HG03520 (cell line): Measurements from ENCODE around the gene RBBP4.

Experiments
- ATAC-seq: cut with Tn5 transposase; IDR thresholded peaks from one replicate; pipeline ENCODE4 v1.9.1; 2021; ENCODE audit warnings: mild to moderate bottlenecking, moderate library complexity; ENCODE audit not compliant: unreplicated experiment

Gene RBBP4

GRCh38 chr1:32717503-32717902 lies 66.5 kb downstream of the RBBP4 start:
- no peak for ATAC-seq

GRCh38 chr1:32718036-32718435 lies 67.0 kb downstream of the RBBP4 start:
- ATAC-seq: no peak

GRCh38 chr1:32718527-32718926 lies 67.5 kb downstream of the RBBP4 start:
- ATAC-seq: no peak

GRCh38 chr1:32719681-32720275 lies 68.8 kb downstream of the RBBP4 start:
- no peak for ATAC-seq

GRCh38 chr1:32724678-32725614 lies 73.9 kb downstream of the RBBP4 start:
- ATAC-seq: no peak

GRCh38 chr1:32725615-32725982 lies 74.6 kb downstream of the RBBP4 start:
- no peak for ATAC-seq

- ATAC-seq: no peak
Observed at GRCh38 chr1:32727876-32728275, 76.9 kb downstream of the RBBP4 start.

- ATAC-seq: no peak
Observed at GRCh38 chr1:32728413-32729077, 77.5 kb downstream of the RBBP4 start.

GRCh38 chr1:32729254-32730046 lies 78.4 kb downstream of the RBBP4 start:
- no peak for ATAC-seq

- ATAC-seq: no peak
Observed at GRCh38 chr1:32733582-32734321, 82.7 kb downstream of the RBBP4 start.
